GM12878 (cell line): ENCODE results near the gene PALLD. TPM values are rescaled to one million over a fixed set of nuclear protein-coding genes. Genes with fewer than 3 reads are reported as not detected.

Source experiments
- ATAC-seq: fragments of 200-7000 bp; cut with Tn5 transposase; 3 replicates; pipeline ENCODE4 v1.9.1; 2020; ENCODE audit warnings: mild to moderate bottlenecking, moderate library complexity
- BruUV-seq: library from RNA; stranded (reverse); fragments of 400-500 nt; replicated peaks from 2 replicates; lab custom pipeline; 2021; lab: Mats Ljungman, UMichigan
- CTCF ChIA-PET: fragments of 300-600 bp; sonication (Branson Sonifier 250); formaldehyde crosslinking; extraction: SDS; loops from one replicate; lab custom pipeline; 2021; ENCODE audit warnings: inconsistent platforms; lab: Yijun Ruan, JAX
- POLR2A ChIA-PET: fragments of 350-600 bp; formaldehyde crosslinking; extraction: SDS; loops from one replicate; lab custom pipeline; 2021; ENCODE audit warnings: inconsistent platforms; lab: Charles Lee
- RAD21 ChIA-PET: fragments of 300-600 bp; sonication (Branson Sonifier 250); formaldehyde crosslinking; loops from one replicate; lab custom pipeline; 2023; ENCODE audit warnings: antibody characterized with exemption; ENCODE audit not compliant: unreplicated experiment; lab: Charles Lee
- SMC1A ChIA-PET: fragments of 300-600 bp; sonication (Branson Sonifier 250); formaldehyde crosslinking; loops from one replicate; lab custom pipeline; 2023; ENCODE audit not compliant: unreplicated experiment, uncharacterized antibody; lab: Charles Lee
- DNase-seq: peaks from one replicate; pipeline ENCODE4 v3.0.0-alpha.2; 2011; ENCODE audit warnings: low read depth, low spot score
- FAIRE-seq: peaks from 3 replicates; lab custom pipeline; 2011; peaks lifted over from hg19 to GRCh38; lab: Jason Lieb, UNC
- H2AFZ ChIP-seq: 2 replicates; pipeline ENCODE4 v1.6.0; 2011; ENCODE audit warnings: low read depth, low read length, control low read depth; ENCODE audit not compliant: control insufficient read depth
- H3K27ac ChIP-seq: 2 replicates; pipeline ENCODE4 v1.5.1; 2011; ENCODE audit warnings: control low read depth; ENCODE audit not compliant: control insufficient read depth, insufficient read depth
- H3K27me3 ChIP-seq, 2 experiments: replicated peaks in 1 of 2; 2 replicates each; pipeline versions ENCODE4 v1.6.0 to v1.6.1; 2011; ENCODE audit warnings: low read length in 1 of 2; ENCODE audit not compliant: control insufficient read depth in 2 of 2, insufficient read depth in 2 of 2
- H3K36me3 ChIP-seq, 2 experiments: 2 replicates each; pipeline ENCODE4 v1.5.1; 2011; ENCODE audit warnings: low read length in 1 of 2; ENCODE audit not compliant: control insufficient read depth in 2 of 2, insufficient read depth in 2 of 2
- H3K4me1 ChIP-seq: 2 replicates; pipeline ENCODE4 v1.6.1; 2011; ENCODE audit warnings: mild to moderate bottlenecking, low read length, moderate library complexity, mixed read lengths; ENCODE audit not compliant: control insufficient read depth, insufficient read depth
- H3K4me2 ChIP-seq: 2 replicates; pipeline ENCODE4 v1.6.0; 2011; ENCODE audit warnings: control low read depth; ENCODE audit not compliant: control insufficient read depth, insufficient read depth
- H3K4me3 ChIP-seq: fragments of 200-600 bp; sonication (generic); 2 replicates; pipeline ENCODE4 v1.5.1; 2016
- H3K79me2 ChIP-seq: 2 replicates; pipeline ENCODE4 v1.6.0; 2011; ENCODE audit warnings: low read length; ENCODE audit not compliant: control insufficient read depth, insufficient read depth
- H3K9ac ChIP-seq: 2 replicates; pipeline ENCODE4 v1.8.0; 2011; ENCODE audit warnings: low read length, control low read depth, mixed read lengths; ENCODE audit not compliant: control insufficient read depth, insufficient read depth
- H3K9me3 ChIP-seq: replicated peaks from 3 replicates; pipeline ENCODE4 v1.5.1; 2011; ENCODE audit warnings: mild to moderate bottlenecking, low read length; ENCODE audit not compliant: control insufficient read depth, insufficient read depth
- H4K20me1 ChIP-seq: 2 replicates; pipeline ENCODE4 v1.6.0; 2011; ENCODE audit not compliant: control insufficient read depth, insufficient read depth
- IKZF1 ChIP-seq: fragments of 450-650 bp; conservative IDR thresholded peaks from 2 replicates; pipeline ENCODE4 v1.6.1; 2017; ENCODE audit warnings: antibody characterized with exemption, mild to moderate bottlenecking
- IKZF2 ChIP-seq, 2 experiments: fragments of 450-650 bp; IDR thresholded peaks; 2 replicates each; pipeline ENCODE4 v1.6.1; 2017; ENCODE audit warnings: mild to moderate bottlenecking in 2 of 2, moderate library complexity in 2 of 2
- KAT2A ChIP-seq: conservative IDR thresholded peaks from 2 replicates; pipeline ENCODE4 v1.6.1; 2011; ENCODE audit warnings: low read depth, low read length; ENCODE audit not compliant: control insufficient read depth
- MEF2A ChIP-seq: IDR thresholded peaks from 2 replicates; pipeline ENCODE4 v1.6.1; 2011; ENCODE audit warnings: low read depth, mild to moderate bottlenecking, low read length, moderate library complexity; ENCODE audit not compliant: insufficient read depth
- NBN ChIP-seq: fragments of 450-650 bp; IDR thresholded peaks from 2 replicates; pipeline ENCODE4 v1.6.1; 2016
- NR2C1 ChIP-seq: fragments of 450-650 bp; IDR thresholded peaks from 2 replicates; pipeline ENCODE4 v1.6.1; 2017; ENCODE audit warnings: antibody characterized with exemption, mild to moderate bottlenecking, moderate library complexity
- PML ChIP-seq: IDR thresholded peaks from 2 replicates; pipeline ENCODE4 v1.6.1; 2012; ENCODE audit warnings: low read length, inconsistent platforms
- RFX5 ChIP-seq: IDR thresholded peaks from 2 replicates; pipeline ENCODE4 v1.6.1; 2011; ENCODE audit warnings: low read depth, low read length, improper control_type of control experiment
- WRNIP1 ChIP-seq: IDR thresholded peaks from 2 replicates; pipeline ENCODE4 v1.6.1; 2011; ENCODE audit warnings: low read depth, low read length, improper control_type of control experiment, borderline replicate concordance
- YY1 ChIP-seq: IDR thresholded peaks from 2 replicates; pipeline ENCODE4 v1.6.1; 2011; ENCODE audit warnings: low read depth, mild to moderate bottlenecking, low read length
- ZNF274 ChIP-seq: IDR thresholded peaks from one replicate; pipeline ENCODE4 v1.8.0; 2011; ENCODE audit not compliant: insufficient read length, insufficient read depth
- WGBS: methylation state at CpG from one replicate; pipeline ENCODE4 v1.1.6; 2016; ENCODE audit warnings: low lambda C conversion rate; ENCODE audit not compliant: insufficient replicate concordance, insufficient coverage; ENCODE audit errors: missing lambda C conversion rate; 5-methylcytosine and 5-hydroxymethylcytosine counted together
- in situ Hi-C: fragments of 300-500 bp; cut with MboI; formaldehyde crosslinking; loops from 9 replicates; pipeline ENCODE4 v1.14.3; 2018; ENCODE audit warnings: mixed read lengths
- intact Hi-C: fragments of 100-400 bp; cut with micrococcal nuclease; formaldehyde crosslinking; loops from one replicate; pipeline ENCODE4 v1.14.2; 2022; ENCODE audit not compliant: unreplicated experiment
- polyA plus RNA-seq, 11 experiments: library from polyadenylated mRNA; depleted of rRNA in 4 of 11; unstranded in 6 of 11; stranded (reverse) in 5 of 11; fragments of >200 nt; fragmentation: Nextera tagmentation in 4 of 11; fragmentation: Illumina TruSeq in 1 of 11; extraction: Ambion mirVana in 4 of 11; extraction: Trizol in 1 of 11; gene quantifications; 1 replicate in 1 of 11; 2 replicates in 10 of 11; pipeline versions ENCODE4 v1.2.1 to v1.2.3, GENCODE V29; 2011 to 2016; ENCODE audit warnings: inconsistent platforms in 2 of 11, missing spikeins in 2 of 11, low read depth in 1 of 11
- total RNA-seq, 4 experiments: library from RNA; depleted of rRNA in 3 of 4; stranded (reverse); fragments of >200 nt in 3 of 4; fragmentation: Illumina TruSeq in 1 of 4; extraction: Trizol in 1 of 4; gene quantifications; 2 replicates each; pipeline versions ENCODE4 v1.2.1 to v1.2.3, GENCODE V29; 2013 to 2021

The PALLD gene
- total and polyA plus RNA-seq, 10 of the 15 experiments (the other 5 are each of a cell fraction or from before 2014, with no cell fraction given): 1.0 to 7.7 (median 1.7) TPM

DNA sequence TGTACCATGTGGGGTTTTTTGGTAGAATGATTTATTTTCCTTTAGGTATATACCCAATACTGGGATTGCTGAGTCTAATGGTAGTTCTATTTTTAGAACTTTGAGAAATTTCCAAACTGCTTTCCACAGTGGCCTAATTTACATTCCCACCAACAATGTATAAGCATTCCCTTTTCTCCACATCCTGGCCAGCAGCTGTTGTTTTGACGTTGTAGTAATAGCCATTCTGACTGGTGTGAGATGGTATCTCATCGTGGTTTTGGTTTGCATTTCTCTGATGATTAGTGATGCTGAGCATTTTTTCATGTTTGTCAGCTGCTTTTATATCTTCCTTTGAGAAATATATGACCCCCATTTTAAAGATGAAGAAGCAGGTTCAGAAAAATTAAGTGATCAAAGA lies 359.5 kb downstream of the PALLD start:
- DNase-seq: no peak
- no peak overlapping the region for H2AFZ ChIP-seq
- no TSS peak for BruUV-seq
- no peak overlapping the region for H3K4me3 ChIP-seq
- TF ChIP-seq NBN: no peak
- TF ChIP-seq RFX5: no peak
- no peak for TF ChIP-seq MEF2A
- TF ChIP-seq IKZF2 (IDR thresholded peaks at IDR 0.05): peak in 1 of 2 experiments; percentile 53; a peak in 2 of 4 replicates
- TF ChIP-seq ZNF274: no peak
- TF ChIP-seq YY1: no peak
- TF ChIP-seq WRNIP1: no peak
- peak; percentile 59 for TF ChIP-seq IKZF1
- TF ChIP-seq NR2C1: no peak
- no peak for TF ChIP-seq KAT2A
- no peak for TF ChIP-seq PML
- TF ChIP-seq, all 136 proteins: peak for 2
- RAD21 ChIA-PET: no interaction called here
- ATAC-seq (no peak), FAIRE-seq (no peak)
- Histone ChIP-seq H3K4me1 (peaks cover 10% of the 10 kb centered on the region), H3K4me2 (no peak overlapping the region), H3K36me3 (no peaks in the 10 kb centered on the region), H3K27me3 (no peaks in the 10 kb centered on the region), H3K9ac (no peak overlapping the region), H3K27ac (no peak overlapping the region), H4K20me1 (no peaks in the 10 kb centered on the region), H3K9me3 (no peaks in the 10 kb centered on the region; the same call in 2 of the 3 replicates), H3K79me2 (no peaks in the 10 kb centered on the region)
- in situ Hi-C loops (no loop called here), intact Hi-C loops (no loop called here)
- CTCF ChIA-PET: interaction anchor here (1.2 kb wide), 1 partner anchor 15 kb away, joined by 3 read pairs; no protein-coding TSS in a partner anchor
- POLR2A ChIA-PET: interaction anchor here (0.5 kb wide), 1 partner anchor 154 kb away, joined by 3 read pairs; the partner anchor contains the start of gene CBR4
- SMC1A ChIA-PET: interaction anchor here (1.2 to 1.5 kb wide), 3 partner anchors 11 to 22 kb away, joined by 3 to 7 read pairs (median 4); no protein-coding TSS in a partner anchor
- WGBS: 0% methylated on average over 2 of the region's 2 CpGs
